Skeletal muscle satellite cell (primary cell): Measurements from ENCODE around the gene DAAM2.

Experiments used
- H3K27me3 ChIP-seq: 2 replicates; pipeline ENCODE4 v1.7.0; 2013; ENCODE audit warnings: low read length; ENCODE audit not compliant: control insufficient read depth, insufficient read depth
- H3K36me3 ChIP-seq: 2 replicates; pipeline ENCODE4 v1.7.0; 2013; ENCODE audit warnings: mild to moderate bottlenecking, control low read depth, low read length; ENCODE audit not compliant: insufficient read depth
- H3K4me1 ChIP-seq: 2 replicates; pipeline ENCODE4 v1.7.0; 2013; ENCODE audit warnings: low read length; ENCODE audit not compliant: control insufficient read depth, insufficient read depth
- H3K4me2 ChIP-seq: 2 replicates; pipeline ENCODE4 v1.7.0; 2013; ENCODE audit warnings: mild to moderate bottlenecking, low read length
- H3K4me3 ChIP-seq: 2 replicates; pipeline ENCODE4 v1.7.0; 2013; ENCODE audit warnings: low read length
- H3K9ac ChIP-seq: 2 replicates; pipeline ENCODE4 v1.7.0; 2013; ENCODE audit warnings: mild to moderate bottlenecking, low read depth, low read length, moderate library complexity
- H3K9me3 ChIP-seq: replicated peaks from 2 replicates; pipeline ENCODE4 v1.7.0; 2013; ENCODE audit warnings: mild to moderate bottlenecking, control low read depth, low read length

Gene DAAM2

GRCh38 chr6:39836606-39837005 is 44.4 kb downstream of the DAAM2 start:
- Histone ChIP-seq H3K4me3 (no peak overlapping the region), H3K9me3 (no peaks in the 10 kb centered on the region), H3K4me2 (no peak overlapping the region), H3K4me1 (peaks cover 21% of the 10 kb centered on the region), H3K36me3 (no peaks in the 10 kb centered on the region), H3K9ac (no peak overlapping the region), H3K27me3 (no peaks in the 10 kb centered on the region)

- no peak overlapping the region for H3K9ac ChIP-seq
These were observed 47.3 kb downstream of the DAAM2 start for GRCh38 chr6:39839445-39839844.

GRCh38 chr6:39840781-39841180 is 48.6 kb downstream of the DAAM2 start:
- Histone ChIP-seq H3K4me1 (peaks cover 25% of the 10 kb centered on the region), H3K4me3 (no peak overlapping the region), H3K27me3 (no peaks in the 10 kb centered on the region), H3K36me3 (no peaks in the 10 kb centered on the region), H3K4me2 (no peak overlapping the region), H3K9me3 (no peaks in the 10 kb centered on the region), H3K9ac (no peak overlapping the region)

More at GRCh38 chr6:39839445-39839844, 47.3 kb downstream of the DAAM2 start:
- Histone ChIP-seq H3K4me3 (no peak overlapping the region), H3K4me1 (peaks cover 34% of the 10 kb centered on the region), H3K36me3 (no peaks in the 10 kb centered on the region), H3K27me3 (no peaks in the 10 kb centered on the region), H3K4me2 (no peak overlapping the region), H3K9me3 (no peaks in the 10 kb centered on the region)

- Histone ChIP-seq H3K9me3 (no peaks in the 10 kb centered on the region), H3K4me3 (no peak overlapping the region), H3K36me3 (no peaks in the 10 kb centered on the region), H3K9ac (no peak overlapping the region), H3K27me3 (no peaks in the 10 kb centered on the region), H3K4me2 (no peak overlapping the region), H3K4me1 (peaks cover 20% of the 10 kb centered on the region)
These were observed 49.1 kb downstream of the DAAM2 start for GRCh38 chr6:39841291-39841690.

GRCh38 chr6:39841923-39842322 is 49.7 kb downstream of the DAAM2 start:
- H3K9me3 ChIP-seq = no peaks in the 10 kb centered on the region
- H3K4me1 ChIP-seq = peaks cover 15% of the 10 kb centered on the region
- H3K4me2 ChIP-seq = no peak overlapping the region
- no peaks in the 10 kb centered on the region for H3K27me3 ChIP-seq
- H3K4me3 ChIP-seq = no peak overlapping the region
- no peak overlapping the region for H3K9ac ChIP-seq
- H3K36me3 ChIP-seq = no peaks in the 10 kb centered on the region

GRCh38 chr6:39843305-39844020 is 51.3 kb downstream of the DAAM2 start:
- H3K9me3 ChIP-seq = no peaks in the 10 kb centered on the region
- no peak overlapping the region for H3K4me3 ChIP-seq
- peaks cover 13% of the 10 kb centered on the region for H3K4me1 ChIP-seq
- H3K36me3 ChIP-seq = no peaks in the 10 kb centered on the region
- peak overlapping the region; percentile 4 for H3K4me2 ChIP-seq
- H3K9ac ChIP-seq = no peak overlapping the region
- H3K27me3 ChIP-seq = no peaks in the 10 kb centered on the region

- Histone ChIP-seq H3K4me2 (no peak overlapping the region), H3K9me3 (no peaks in the 10 kb centered on the region), H3K9ac (no peak overlapping the region), H3K27me3 (no peaks in the 10 kb centered on the region), H3K4me3 (no peak overlapping the region), H3K36me3 (no peaks in the 10 kb centered on the region), H3K4me1 (peaks cover 13% of the 10 kb centered on the region)
These were observed 52.7 kb downstream of the DAAM2 start for GRCh38 chr6:39844866-39845265.

- Histone ChIP-seq H3K4me3 (no peak overlapping the region), H3K9me3 (no peaks in the 10 kb centered on the region), H3K4me2 (no peak overlapping the region), H3K27me3 (no peaks in the 10 kb centered on the region), H3K9ac (no peak overlapping the region), H3K4me1 (peaks cover 13% of the 10 kb centered on the region), H3K36me3 (no peaks in the 10 kb centered on the region)
These were observed 55.0 kb downstream of the DAAM2 start for GRCh38 chr6:39847221-39847620.

- Histone ChIP-seq H3K4me1 (peaks cover 11% of the 10 kb centered on the region), H3K4me3 (no peak overlapping the region), H3K36me3 (no peaks in the 10 kb centered on the region), H3K4me2 (no peak overlapping the region), H3K9ac (no peak overlapping the region), H3K27me3 (no peaks in the 10 kb centered on the region), H3K9me3 (no peaks in the 10 kb centered on the region)
These were observed 56.0 kb downstream of the DAAM2 start for GRCh38 chr6:39848171-39848570.

GRCh38 chr6:39849228-39849627 is 57.1 kb downstream of the DAAM2 start:
- H3K9me3 ChIP-seq = no peaks in the 10 kb centered on the region
- peaks cover 2% of the 10 kb centered on the region for H3K4me1 ChIP-seq
- H3K9ac ChIP-seq = no peak overlapping the region
- no peaks in the 10 kb centered on the region for H3K27me3 ChIP-seq
- no peak overlapping the region for H3K4me3 ChIP-seq
- H3K4me2 ChIP-seq = no peak overlapping the region
- H3K36me3 ChIP-seq = no peaks in the 10 kb centered on the region

GRCh38 chr6:39849764-39850163 is 57.6 kb downstream of the DAAM2 start:
- Histone ChIP-seq H3K9ac (no peak overlapping the region), H3K27me3 (no peaks in the 10 kb centered on the region)

GRCh38 chr6:39850736-39851297 is 58.6 kb downstream of the DAAM2 start:
- Histone ChIP-seq H3K36me3 (no peaks in the 10 kb centered on the region), H3K27me3 (no peaks in the 10 kb centered on the region), H3K4me2 (no peak overlapping the region), H3K4me1 (peaks cover 14% of the 10 kb centered on the region), H3K9ac (no peak overlapping the region), H3K4me3 (no peak overlapping the region), H3K9me3 (no peaks in the 10 kb centered on the region)

More at GRCh38 chr6:39849764-39850163, 57.6 kb downstream of the DAAM2 start:
- Histone ChIP-seq H3K4me3 (no peak overlapping the region), H3K4me1 (peaks cover 4% of the 10 kb centered on the region), H3K36me3 (no peaks in the 10 kb centered on the region), H3K4me2 (no peak overlapping the region), H3K9me3 (no peaks in the 10 kb centered on the region)
